GM23248 (cell line): Measurements from ENCODE around the gene COL12A1. TPM values are rescaled to one million over a fixed set of nuclear protein-coding genes. Genes with fewer than 3 reads are reported as not detected.
A peak's percentile ranks its signal among the peaks of the same experiment; 100 is the strongest.

ENCODE experiments used
- DNase-seq: peaks from one replicate; pipeline ENCODE4 v3.0.0-alpha.2; 2015
- H2AFZ ChIP-seq: fragments of 200-600 bp; sonication (generic); 2 replicates; pipeline ENCODE4 v1.6.1; 2016; ENCODE audit warnings: antibody characterized with exemption
- H3F3A ChIP-seq: fragments of 200-600 bp; sonication (generic); 2 replicates; pipeline ENCODE4 v1.6.1; 2016; ENCODE audit warnings: mild to moderate bottlenecking, antibody characterized with exemption, mixed run types; ENCODE audit not compliant: insufficient read depth
- H3K27ac ChIP-seq: fragments of 200-600 bp; sonication (generic); 2 replicates; pipeline ENCODE4 v1.5.1; 2016; ENCODE audit warnings: mild to moderate bottlenecking
- H3K27me3 ChIP-seq: fragments of 200-600 bp; sonication (generic); replicated peaks from 2 replicates; pipeline ENCODE4 v1.6.1; 2016; ENCODE audit warnings: mild to moderate bottlenecking; ENCODE audit not compliant: insufficient read depth
- H3K36me3 ChIP-seq: fragments of 200-600 bp; sonication (generic); 2 replicates; pipeline ENCODE4 v1.6.1; 2016; ENCODE audit warnings: low read depth, mild to moderate bottlenecking
- H3K4me1 ChIP-seq: fragments of 200-600 bp; sonication (generic); 2 replicates; pipeline ENCODE4 v1.6.1; 2016; ENCODE audit warnings: mild to moderate bottlenecking; ENCODE audit not compliant: insufficient read depth
- H3K4me2 ChIP-seq: fragments of 200-600 bp; sonication (generic); one replicate; pipeline ENCODE4 v1.6.1; 2016; ENCODE audit warnings: mild to moderate bottlenecking; ENCODE audit not compliant: unreplicated experiment
- H3K4me3 ChIP-seq: fragments of 200-600 bp; sonication (generic); 2 replicates; pipeline ENCODE4 v1.5.1; 2016; ENCODE audit warnings: mild to moderate bottlenecking
- H3K79me2 ChIP-seq: fragments of 200-600 bp; sonication (generic); 2 replicates; pipeline ENCODE4 v1.6.1; 2016; ENCODE audit warnings: mild to moderate bottlenecking; ENCODE audit not compliant: insufficient read depth
- H3K9ac ChIP-seq: fragments of 200-600 bp; sonication (generic); 2 replicates; pipeline ENCODE4 v1.6.1; 2016; ENCODE audit warnings: mild to moderate bottlenecking
- H3K9me2 ChIP-seq: fragments of 200-600 bp; sonication (generic); 2 replicates; pipeline ENCODE4 v1.6.1; 2016; ENCODE audit warnings: mixed run types, mild to moderate bottlenecking, moderate library complexity; ENCODE audit not compliant: insufficient read depth
- H3K9me3 ChIP-seq: fragments of 200-600 bp; sonication (generic); one replicate; pipeline ENCODE4 v1.6.1; 2017; ENCODE audit warnings: low read depth
- H4K20me1 ChIP-seq: fragments of 200-600 bp; sonication (generic); 2 replicates; pipeline ENCODE4 v1.6.0; 2016; ENCODE audit not compliant: insufficient read depth
- EZH2 ChIP-seq: fragments of 200-600 bp; sonication (generic); IDR thresholded peaks from 2 replicates; pipeline ENCODE4 v1.6.1; 2018; ENCODE audit warnings: antibody characterized with exemption, mild to moderate bottlenecking; ENCODE audit not compliant: insufficient read depth, poor library complexity, severe bottlenecking
- EZH2phosphoT487 ChIP-seq: fragments of 200-600 bp; sonication (generic); IDR thresholded peaks from 2 replicates; pipeline ENCODE4 v1.6.1; 2018; ENCODE audit warnings: antibody characterized with exemption, moderate library complexity, mild to moderate bottlenecking, low read depth; ENCODE audit not compliant: insufficient read depth
- WGBS, 2 experiments: methylation state at CpG; one replicate each; pipeline ENCODE4 v1.1.6; 2015 to 2017; ENCODE audit warnings: low lambda C conversion rate in 2 of 2, low coverage in 1 of 2; ENCODE audit errors: missing lambda C conversion rate in 2 of 2; 5-methylcytosine and 5-hydroxymethylcytosine counted together
- in situ Hi-C: fragments of 300-500 bp; cut with MboI; formaldehyde crosslinking; loops from 2 replicates; pipeline ENCODE4 v1.15.0; 2020
- polyA plus RNA-seq: library from polyadenylated mRNA; unstranded; fragments of >200 nt; fragmentation: Nextera tagmentation; extraction: Ambion mirVana; gene quantifications from 2 replicates; pipeline ENCODE4 v1.2.1, GENCODE V29; 2016
- total RNA-seq: library from RNA; depleted of rRNA; stranded (reverse); fragments of >200 nt; shearing (Covaris generic); gene quantifications from 2 replicates; pipeline ENCODE4 v1.2.3, GENCODE V29; 2014

The COL12A1 gene
- total and polyA plus RNA-seq, 2 experiments from 2014 or later, result 253 to 1,033 TPM

- H3F3A ChIP-seq, result peaks cover 80% of the 10 kb centered on the region
- in situ Hi-C loops, result no loop called here
These were observed 70.0 kb downstream of the COL12A1 start for GRCh38 chr6:75135876-75136275.

GRCh38 chr6:75135450-75135849 is 70.4 kb downstream of the COL12A1 start:
- Histone ChIP-seq H3K27me3 (no peaks in the 10 kb centered on the region), H3K79me2 (peaks cover 15% of the 10 kb centered on the region), H3K4me2 (no peak overlapping the region), H3K9me3 (no peaks in the 10 kb centered on the region), H3K4me1 (peaks cover 35% of the 10 kb centered on the region), H3K36me3 (peaks cover 96% of the 10 kb centered on the region), H3K9ac (no peak overlapping the region), H3K27ac (no peak overlapping the region), H4K20me1 (no peaks in the 10 kb centered on the region), H3F3A (peaks cover 84% of the 10 kb centered on the region), H3K9me2 (no peaks in the 10 kb centered on the region), H2AFZ (no peak overlapping the region), H3K4me3 (no peak overlapping the region)
- peak; percentile 54 for DNase-seq
- in situ Hi-C loops, result no loop called here
- WGBS, 2 experiments, result 17 to 20% methylated on average over 6 of the region's 6 CpGs
- TF ChIP-seq EZH2 (no peak), EZH2phosphoT487 (no peak)

More at GRCh38 chr6:75135876-75136275, 70.0 kb downstream of the COL12A1 start:
- TF ChIP-seq EZH2, result no peak
- no peak for TF ChIP-seq EZH2phosphoT487
- Histone ChIP-seq H4K20me1 (no peaks in the 10 kb centered on the region), H3K36me3 (peaks cover 97% of the 10 kb centered on the region), H3K9me2 (no peaks in the 10 kb centered on the region), H3K9ac (no peak overlapping the region), H3K4me1 (peaks cover 31% of the 10 kb centered on the region), H3K9me3 (no peaks in the 10 kb centered on the region), H2AFZ (no peak overlapping the region), H3K27ac (no peak overlapping the region), H3K79me2 (peaks cover 15% of the 10 kb centered on the region), H3K4me2 (no peak overlapping the region), H3K27me3 (no peaks in the 10 kb centered on the region), H3K4me3 (no peak overlapping the region)
- 67 to 69% methylated on average over 3 of the region's 3 CpGs for WGBS, 2 experiments
- DNase-seq, result no peak

GRCh38 chr6:75130784-75131183 is 75.1 kb downstream of the COL12A1 start:
- Histone ChIP-seq H3K27me3 (no peaks in the 10 kb centered on the region), H3K4me3 (no peak overlapping the region), H3K4me2 (peak overlapping the region; percentile 62), H2AFZ (no peak overlapping the region), H3K9me2 (no peaks in the 10 kb centered on the region), H3K79me2 (peaks cover 6% of the 10 kb centered on the region; the same call in 1 of the 2 replicates), H3K27ac (peak overlapping the region; percentile 17; the same call in 1 of the 2 replicates), H3K9me3 (no peaks in the 10 kb centered on the region), H3K4me1 (peaks cover 56% of the 10 kb centered on the region), H3F3A (peaks cover 95% of the 10 kb centered on the region), H3K36me3 (peaks cover 97% of the 10 kb centered on the region), H3K9ac (no peak overlapping the region), H4K20me1 (no peaks in the 10 kb centered on the region)
- WGBS, 2 experiments, result 16 to 34% methylated on average over 9 of the region's 9 CpGs
- no peak for TF ChIP-seq EZH2
- no peak for TF ChIP-seq EZH2phosphoT487
- peak; percentile 76 for DNase-seq
- in situ Hi-C loops, result no loop called here

- TF ChIP-seq EZH2phosphoT487 (0 out of 2 replicates have a peak, but pooled peaks have one; percentile 45), EZH2 (no peak)
- WGBS, 2 experiments, result 31 to 53% methylated on average over 2 to 3 of the region's 3 CpGs
- Histone ChIP-seq H4K20me1 (no peaks in the 10 kb centered on the region), H3K79me2 (0 out of 2 replicates have a peak, but pooled peaks cover 5% of the 10 kb centered on the region), H3K9me3 (no peaks in the 10 kb centered on the region), H3K4me3 (no peak overlapping the region), H3K4me2 (no peak overlapping the region), H2AFZ (no peak overlapping the region), H3K9ac (no peak overlapping the region), H3K36me3 (peaks cover 99% of the 10 kb centered on the region), H3K27ac (peak overlapping the region; percentile 4), H3K4me1 (peaks cover 56% of the 10 kb centered on the region), H3K9me2 (no peaks in the 10 kb centered on the region), H3K27me3 (no peaks in the 10 kb centered on the region), H3F3A (peaks cover 98% of the 10 kb centered on the region)
- in situ Hi-C loops, result no loop called here
- DNase-seq, result peak; percentile 45
These were observed 76.8 kb downstream of the COL12A1 start for GRCh38 chr6:75128878-75129570.
